Activated T-cell treated with anti-CD3 and anti-CD28 coated beads, Interleukin-2, amount 50 U/mL, for 1 hour (primary cell): ENCODE data around the gene SCN3A.

ENCODE experiments used
- DNase-seq: peaks from one replicate; pipeline ENCODE4 v3.0.0-alpha.2; 2020

Gene SCN3A

DNA sequence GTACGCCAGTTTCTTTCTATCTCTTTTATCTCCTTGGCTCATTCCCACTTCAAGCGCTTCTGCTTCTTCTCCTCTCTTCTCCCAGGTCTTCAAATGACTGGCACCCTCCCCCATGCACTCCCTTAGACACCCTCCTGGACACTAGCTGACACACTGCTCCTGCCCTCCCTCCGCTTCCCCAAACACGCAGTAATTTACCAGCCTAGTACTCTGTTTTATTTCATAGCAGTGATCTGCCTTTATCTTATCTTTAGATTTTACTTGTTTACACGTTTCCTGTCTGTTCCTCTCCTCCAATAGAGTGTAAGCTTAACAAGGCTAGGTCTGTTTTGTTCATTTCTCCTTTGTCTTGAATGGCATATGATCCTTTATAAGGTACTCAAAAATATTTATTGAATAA is 93.9 kb downstream of the SCN3A start:
- no peak for DNase-seq

DNA sequence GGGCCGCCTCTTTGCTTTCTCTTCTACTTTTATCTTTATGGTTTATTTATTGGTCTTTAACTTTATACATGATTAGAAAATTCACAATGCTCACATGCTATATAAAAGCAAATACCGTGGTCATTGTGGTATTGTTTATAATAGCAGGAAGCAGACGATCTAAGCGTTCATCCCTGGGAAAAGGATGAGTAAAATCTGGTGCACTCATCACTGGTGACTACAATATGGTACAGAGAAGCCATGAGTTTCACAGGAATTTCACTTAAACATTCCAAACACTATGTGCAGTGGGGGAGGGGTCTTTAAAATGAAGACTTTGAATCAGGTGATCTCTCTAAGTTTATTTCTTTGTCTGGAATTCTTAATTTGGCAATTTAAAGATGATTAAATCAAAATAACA is 97.9 kb downstream of the SCN3A start:
- DNase-seq, result no peak

DNA sequence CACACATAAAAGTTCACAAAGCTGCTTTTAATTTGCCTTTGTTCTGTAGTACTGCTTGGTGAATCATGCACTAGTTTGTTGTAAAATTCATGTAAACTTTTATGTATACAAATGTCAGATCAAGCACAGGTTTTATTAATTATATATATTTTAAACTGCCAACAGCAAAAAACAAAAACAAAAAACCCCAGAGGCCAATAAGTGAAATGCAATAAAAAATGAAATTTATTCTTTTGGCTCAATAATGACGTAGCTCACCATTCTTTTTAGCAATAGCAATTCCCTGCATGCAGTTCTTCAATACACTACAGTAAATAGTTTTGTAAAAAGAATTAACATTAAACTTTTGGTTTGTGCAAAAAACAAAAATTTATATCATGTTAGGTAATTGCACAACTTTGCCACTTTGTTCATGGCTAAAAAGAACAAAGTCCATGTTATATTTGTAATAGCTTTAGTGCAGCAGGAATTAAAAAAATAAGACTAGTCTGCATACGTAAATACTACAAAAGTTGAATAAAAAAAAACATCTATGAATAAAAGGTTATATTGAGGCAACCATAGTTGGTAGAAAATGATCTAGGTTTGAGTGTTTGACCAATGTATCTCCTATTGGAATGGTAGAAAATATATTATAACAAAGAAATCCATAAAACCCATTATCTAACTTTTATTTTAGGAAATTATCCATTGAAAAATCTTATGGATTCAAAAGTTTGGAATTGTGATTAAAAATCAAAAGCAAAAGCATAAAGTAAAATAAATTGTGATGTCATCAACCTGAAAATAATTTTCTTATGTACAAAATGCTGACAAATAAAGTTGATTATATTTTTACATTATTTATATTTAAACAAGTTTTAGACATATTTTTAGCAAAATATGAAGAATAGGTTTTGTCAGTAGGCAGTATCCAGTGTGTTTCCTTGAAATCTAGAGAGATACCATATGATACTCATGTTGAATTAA is 115.6 kb downstream of the SCN3A start:
- DNase-seq, result no peak

DNA sequence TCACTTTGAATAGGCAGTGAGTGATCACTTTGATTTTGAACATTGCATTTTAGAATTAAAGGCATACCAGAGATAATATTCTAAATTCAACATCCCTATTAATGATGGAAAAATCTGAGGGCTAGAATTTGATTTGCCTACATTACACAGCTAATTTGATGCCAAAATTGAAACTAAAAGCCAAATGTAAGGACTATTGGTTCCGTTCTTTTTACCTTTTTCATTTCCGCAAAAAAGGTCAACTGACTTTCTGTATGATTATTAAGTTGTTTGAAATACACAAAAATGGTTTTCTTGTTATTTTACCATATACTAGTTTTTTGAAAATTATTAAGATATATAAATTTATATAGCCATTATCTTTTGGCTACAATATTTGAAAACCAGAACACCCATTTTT is 117.5 kb downstream of the SCN3A start:
- no peak for DNase-seq

DNA sequence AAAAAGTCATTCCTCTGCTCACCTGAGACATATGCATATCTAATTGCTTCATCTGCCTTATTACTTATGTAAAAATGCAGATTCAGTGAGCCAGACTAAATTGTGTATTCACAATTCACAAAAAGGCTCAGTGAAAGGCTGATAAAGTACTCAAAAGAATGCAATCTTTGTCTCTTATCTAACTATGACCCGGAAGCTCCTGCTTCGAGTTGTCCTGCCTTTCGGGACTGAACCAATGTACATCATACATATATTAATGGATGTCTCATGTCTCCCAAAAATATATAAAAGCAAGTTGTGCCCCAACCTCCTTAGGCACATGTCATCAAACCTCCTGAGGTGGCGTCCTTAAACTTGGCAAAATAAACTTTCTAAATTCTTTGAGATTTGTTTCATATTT is 120.5 kb downstream of the SCN3A start:
- no peak for DNase-seq

DNA sequence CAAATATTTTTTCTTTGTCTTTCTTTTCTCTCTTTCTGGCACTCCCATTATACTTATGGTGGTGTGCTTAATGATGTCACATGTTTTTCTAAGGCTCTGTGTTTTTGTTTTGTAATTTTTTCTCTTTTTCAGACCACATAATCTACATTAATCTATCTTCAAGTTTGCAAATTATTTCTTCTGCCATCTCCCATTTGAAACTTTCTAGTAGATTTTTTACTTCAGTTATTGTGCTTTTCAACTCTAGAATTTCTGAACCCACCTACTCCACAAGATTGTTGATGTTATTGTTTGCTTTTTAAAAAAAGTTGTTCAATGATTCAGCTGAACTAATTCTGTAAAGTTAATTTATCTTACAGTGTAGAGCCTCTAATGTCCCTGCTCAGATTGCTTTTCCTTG is 121.4 kb downstream of the SCN3A start:
- DNase-seq, result no peak

DNA sequence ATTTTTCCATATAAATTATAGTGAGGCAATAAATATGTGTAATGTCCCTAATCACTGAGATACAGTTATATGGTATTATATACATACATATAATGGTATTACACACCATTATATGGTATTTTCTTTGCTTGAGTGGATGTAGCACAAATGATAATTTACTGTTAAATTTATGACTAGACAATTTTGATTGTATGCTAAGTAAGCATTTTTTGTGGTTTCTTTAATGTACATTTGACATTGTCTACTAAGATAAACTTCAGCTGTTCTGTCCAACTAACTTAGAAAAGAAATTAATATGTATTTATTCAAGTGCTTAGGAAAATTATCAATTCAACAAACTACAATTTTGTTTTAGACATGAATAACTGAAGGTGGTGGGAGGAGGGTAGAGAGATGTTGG is 122.6 kb downstream of the SCN3A start:
- DNase-seq, result no peak

DNA sequence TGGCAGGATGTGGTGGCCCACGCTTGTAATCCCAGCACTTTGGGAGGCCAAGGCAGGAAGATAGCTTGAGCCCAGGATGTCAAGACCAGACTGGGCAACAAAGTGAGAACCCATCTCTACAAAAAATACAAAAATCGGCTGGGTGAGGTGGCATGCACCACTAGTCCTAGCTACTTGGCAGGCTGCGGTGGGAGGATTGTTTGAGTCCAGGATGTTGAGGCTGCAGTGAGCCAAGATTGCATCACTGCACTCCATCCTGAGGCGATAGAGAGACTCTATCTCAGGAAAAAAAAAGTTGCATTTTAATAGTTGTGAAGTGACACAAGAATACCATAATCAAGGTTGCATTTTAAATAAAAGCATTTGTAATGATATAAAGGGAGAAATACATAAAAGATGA is 124.4 kb downstream of the SCN3A start:
- no peak for DNase-seq

DNA sequence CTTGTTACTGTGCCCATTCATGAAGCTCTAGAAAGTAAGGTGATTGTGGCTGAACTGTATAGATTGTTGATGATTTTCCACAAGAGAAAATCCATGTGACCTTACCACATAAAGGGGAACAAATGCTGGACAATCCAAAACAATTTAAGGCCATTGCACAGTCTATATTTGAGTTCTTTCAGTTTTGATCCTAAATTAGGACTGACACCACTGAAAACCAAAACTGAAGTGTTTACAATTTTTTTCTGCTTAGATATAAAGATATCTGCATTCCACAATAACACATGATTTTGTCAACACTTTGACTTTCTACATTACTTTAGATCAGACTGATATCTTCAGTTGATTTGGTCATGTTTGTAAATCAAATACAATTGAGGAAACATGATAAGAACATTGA is 124.9 kb downstream of the SCN3A start:
- no peak for DNase-seq

DNA sequence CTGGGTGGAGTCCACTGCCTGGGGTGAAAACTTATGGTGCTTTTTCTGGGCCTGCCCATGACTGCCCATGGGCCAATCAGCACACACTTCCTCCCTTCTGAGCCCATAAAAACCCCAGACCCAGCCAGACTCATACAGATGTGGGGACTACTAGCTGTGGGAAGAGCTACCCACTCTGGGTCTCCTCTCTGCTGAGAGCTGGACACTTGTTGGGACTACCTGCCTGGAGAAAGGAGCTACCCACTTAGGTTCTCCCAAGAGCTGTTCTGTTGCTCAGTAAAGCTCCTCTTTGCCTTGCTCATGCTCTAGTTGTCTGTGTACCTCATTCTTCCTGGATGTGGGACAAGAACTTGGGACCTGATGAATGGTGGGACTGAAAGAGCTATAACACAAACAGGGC is 129.0 kb downstream of the SCN3A start:
- DNase-seq, result no peak

DNA sequence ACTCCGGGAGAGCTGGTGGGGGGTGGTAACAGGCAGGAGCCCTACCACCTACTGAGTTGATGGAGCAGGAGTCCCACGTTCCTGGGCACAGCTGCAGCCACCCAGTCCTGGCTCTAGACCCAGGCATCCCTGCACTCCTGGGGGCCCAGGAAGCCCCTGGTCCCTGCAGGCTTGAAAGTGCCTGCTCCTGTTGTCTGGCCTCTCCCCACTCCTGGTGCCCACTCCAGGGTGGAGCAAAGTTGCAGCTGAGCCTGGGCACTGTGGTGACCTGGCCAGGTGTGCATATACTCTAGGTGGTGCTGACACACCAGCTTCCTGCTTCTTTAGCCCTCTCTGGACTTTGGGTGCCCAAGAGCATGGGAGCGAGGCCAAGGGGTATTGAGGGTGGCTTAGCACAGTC is 129.5 kb downstream of the SCN3A start:
- DNase-seq, result no peak

DNA sequence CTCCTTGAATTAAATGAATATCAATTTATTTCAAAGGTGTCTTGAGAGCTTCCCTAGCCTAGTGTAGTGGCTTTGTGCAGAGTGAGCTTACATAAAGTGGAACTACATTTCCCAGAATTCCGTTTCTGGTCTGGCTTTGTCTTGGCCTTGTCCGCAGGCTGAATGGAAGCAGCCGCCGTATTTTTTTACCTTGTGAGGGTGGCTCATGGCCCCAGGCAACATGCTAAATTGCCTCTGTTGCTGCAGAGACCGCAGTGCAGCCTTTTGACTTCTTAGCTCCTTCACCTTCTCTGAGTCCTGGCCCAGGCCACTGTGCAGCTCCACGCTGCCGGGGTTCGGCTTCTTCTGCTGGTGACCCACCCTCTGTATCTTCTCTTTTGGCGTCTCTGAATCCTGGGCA is 133.8 kb downstream of the SCN3A start:
- no peak for DNase-seq

DNA sequence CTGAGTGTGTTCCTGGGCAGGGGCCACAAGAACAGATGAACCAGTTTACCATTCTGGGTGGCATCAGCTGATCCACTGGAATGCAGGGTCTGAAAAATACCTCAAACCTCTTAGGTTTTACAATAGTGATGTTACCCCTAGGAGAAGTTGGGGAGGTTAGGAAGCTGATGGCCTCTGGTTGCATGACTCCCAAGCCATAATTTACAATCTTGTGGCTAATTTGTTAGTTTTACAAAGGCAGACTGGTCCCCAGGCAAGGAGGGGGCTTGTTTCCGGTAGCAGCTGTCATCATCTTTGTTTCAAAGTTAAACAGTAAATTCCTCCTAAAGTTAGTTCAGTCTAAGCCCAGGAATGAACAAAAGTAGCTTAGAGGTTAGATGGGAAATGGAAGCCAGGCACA is 134.7 kb downstream of the SCN3A start:
- DNase-seq, result no peak

DNA sequence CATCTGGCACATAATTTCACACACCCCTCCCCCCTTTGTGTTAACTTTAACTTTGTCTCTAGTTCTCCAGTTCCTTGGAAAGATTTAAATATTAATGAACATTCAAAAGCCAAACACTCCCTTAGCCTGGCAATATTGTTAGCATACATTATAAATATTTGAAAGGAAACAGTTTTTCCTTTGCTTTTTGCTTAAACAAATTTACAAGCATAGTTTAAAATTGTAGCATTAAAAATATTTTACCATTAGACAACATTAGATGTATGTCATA is 135.4 kb downstream of the SCN3A start:
- no peak for DNase-seq

DNA sequence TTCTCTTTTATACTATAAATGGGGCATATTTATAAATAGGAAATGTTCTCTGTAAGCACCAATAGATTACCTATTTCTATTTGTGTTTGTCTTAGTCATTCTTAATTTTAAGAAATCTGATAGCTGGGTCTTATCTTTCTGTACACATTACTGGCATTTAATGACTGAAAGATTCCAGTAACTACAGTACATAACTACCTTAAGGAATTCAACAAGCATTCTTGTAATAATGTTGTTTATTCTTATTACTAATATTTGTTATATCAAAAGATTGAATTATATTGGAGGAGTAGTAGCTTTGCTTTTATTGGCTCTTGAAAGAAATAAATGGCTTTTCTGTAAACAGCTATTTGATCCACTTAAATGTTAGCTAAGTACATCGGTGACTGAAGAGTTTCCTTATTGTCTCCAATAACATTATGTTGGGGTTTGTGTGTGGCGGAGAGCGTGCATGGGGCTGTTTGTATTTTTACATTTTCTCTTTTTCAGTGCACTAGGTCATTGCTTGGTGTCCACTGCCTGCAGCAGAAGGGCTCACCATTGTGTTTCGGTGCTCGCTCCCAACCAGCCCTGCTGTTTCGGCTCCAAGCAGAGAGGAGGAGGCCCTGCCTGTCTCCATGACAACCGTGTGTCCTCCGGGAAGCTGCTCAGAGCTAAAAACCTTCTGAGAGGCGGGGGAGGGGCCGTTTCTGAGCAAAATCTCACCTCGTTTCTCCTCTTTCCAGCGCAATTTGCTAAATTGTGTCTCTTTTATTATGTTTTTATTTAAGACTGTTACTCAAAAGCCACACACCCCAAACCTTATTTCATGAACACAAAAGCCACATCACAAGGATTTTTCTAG is 136.0 kb downstream of the SCN3A start:
- no peak for DNase-seq

DNA sequence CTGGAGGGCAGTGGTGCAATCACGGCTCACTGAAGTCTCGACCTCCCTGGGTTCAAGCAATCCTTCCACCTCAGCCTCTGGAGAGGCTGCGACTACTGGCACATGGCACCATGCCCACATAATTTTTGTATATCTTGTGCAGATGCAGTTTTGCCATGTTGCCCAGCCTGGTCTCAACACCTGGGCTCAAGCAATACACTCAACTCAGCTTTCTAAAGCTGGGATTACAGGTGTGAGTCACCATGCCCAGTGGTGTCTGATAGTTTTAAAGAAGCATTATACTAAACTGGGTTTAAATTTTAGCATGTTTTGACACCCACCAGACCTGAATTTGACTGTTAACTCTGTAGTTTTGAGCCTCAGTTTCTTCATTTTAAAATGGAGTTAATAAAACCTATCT is 139.1 kb downstream of the SCN3A start:
- no peak for DNase-seq

DNA sequence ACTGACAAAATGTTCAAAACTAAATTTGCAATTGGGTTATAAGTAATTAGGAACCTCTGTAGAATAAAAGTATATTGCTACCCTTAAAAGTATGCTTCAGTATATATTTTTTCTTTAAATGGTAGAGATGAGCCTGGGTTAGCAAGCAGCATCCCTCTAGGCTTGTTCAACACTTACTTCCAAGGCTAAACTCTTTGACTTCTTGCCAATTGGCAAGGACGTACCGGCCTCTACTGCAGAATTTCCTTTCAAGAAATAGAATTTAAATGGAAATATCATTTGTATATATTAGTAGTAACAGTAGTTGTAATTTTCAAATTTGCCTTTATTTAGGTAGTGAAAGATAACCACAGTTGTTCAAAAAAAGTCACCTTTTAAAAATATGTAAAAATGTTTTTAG is 143.4 kb downstream of the SCN3A start:
- DNase-seq, result no peak

DNA sequence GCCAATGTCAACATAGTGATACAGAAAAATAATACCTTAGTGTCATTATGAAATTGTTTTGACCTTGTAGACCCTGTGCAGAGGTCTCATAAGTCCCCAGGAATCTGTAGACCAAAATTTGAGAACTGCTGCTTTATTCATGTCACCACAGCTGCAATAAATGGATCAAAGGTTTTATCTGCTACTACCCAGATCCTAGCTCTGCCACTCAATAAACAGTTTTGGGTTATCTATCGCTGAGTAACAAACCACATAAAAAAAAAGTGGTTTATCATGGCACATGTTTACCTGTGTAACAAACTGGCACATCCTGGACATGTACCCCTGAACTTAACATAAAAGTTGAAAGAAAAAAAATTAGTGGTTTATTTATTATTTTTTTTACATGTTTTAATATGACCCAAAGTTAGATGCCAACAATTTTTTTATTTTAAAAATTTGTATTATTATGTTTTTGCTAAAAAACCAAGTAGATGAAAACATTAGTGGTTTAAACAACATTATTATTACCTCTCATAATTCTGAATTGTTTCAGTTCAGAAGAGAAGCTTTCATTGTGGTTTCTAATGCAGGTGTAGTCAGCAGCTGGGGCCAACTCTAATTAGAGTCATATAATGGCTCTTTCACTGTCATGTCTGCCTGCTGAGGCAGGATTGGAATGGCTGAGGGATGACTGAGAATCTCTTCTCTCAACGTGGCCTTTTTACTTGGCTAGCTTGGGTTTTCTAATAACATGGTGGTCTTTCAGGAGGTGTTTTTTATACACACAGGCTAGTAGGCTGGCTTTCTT is 145.2 kb downstream of the SCN3A start:
- no peak for DNase-seq

DNA sequence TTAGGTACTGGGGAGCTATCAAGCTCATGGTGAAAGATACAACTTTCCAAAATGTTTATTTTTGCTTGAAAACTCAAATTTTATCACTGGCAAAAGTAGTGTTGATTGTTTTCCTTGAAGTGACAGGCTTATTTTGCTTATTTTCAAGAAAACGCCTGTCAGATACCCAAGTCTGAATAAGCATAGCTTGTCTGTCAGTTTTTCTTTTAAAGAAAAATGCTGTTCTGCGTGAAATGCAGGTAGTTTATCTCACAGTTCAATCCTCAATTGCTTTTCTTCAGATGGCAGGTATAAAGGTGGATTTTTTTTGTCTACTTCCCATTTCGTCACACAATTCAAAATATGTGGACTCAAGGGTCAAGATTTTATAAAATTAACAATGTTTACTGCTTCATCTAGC is 145.9 kb downstream of the SCN3A start:
- DNase-seq, result no peak

DNA sequence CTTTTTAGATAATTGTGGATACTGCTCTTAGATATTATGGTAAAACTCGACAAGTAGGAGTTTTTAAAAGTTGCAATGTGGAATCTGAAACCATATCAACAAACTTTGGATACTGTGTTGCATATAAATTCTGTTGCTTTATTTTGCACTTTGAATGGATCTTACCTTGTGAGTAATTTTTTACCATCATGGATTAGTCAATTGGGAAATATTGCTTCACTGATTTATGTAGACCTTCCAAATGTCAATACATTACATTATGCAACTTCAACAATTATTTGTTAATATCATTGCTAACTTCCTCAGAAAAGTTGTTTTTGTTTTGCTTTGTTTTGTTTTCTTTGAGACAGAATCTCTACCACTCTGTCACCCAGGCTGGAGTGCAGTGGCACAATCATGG is 146.5 kb downstream of the SCN3A start:
- no peak for DNase-seq

DNA sequence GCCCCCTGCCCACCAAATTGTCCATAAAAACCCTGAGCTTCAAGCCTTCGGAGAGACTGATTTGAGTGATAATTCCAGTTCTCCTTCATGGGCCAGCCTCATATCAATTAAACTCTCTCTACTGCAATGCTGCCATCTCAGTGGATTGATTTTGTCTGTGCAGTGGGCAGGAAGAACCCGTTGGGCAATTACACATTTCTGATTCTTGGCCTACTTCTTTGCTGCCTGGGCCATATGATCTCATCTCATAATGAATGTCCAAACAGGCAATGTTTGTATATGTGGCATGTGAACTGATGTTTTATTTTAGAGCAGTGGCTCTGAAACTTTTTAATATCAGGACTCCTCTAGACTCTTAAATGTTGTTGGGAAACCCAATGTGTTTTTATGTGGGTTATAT is 147.3 kb downstream of the SCN3A start:
- no peak for DNase-seq

DNA sequence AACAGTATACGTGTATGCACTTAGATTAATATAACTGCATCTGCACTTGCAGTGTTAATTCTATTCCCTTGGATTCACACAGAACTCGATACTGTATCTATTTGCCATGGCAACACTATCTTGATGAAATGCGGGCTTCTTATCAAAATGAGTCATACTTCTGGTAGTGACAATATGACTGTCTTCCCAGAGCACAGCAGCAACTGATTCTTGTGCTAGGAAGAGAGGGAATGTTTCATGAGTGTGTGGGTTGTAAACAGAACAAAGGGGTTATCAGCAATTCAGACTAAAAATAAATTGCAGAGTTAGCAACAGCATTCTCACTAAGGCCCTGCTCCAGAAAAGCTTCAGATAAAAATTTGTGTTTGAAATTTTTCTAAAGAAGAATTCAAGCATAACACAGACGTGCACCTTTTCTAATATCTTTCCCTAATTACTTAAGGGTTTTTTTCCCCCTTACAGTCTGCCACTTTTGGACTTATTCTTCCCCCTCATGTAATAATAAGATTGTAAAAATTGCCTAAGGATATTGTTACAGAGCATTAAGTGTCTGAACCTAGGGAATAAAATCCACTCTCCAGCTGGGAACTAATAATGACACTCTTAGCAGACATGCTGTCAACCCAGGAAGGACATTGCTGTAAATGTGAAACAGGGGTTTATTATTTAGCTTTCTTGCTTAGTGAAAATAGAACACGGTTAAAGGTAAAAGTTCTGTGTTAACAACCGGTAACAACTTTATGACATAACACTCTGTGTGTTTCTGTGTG is 148.6 kb downstream of the SCN3A start:
- DNase-seq, result no peak

DNA sequence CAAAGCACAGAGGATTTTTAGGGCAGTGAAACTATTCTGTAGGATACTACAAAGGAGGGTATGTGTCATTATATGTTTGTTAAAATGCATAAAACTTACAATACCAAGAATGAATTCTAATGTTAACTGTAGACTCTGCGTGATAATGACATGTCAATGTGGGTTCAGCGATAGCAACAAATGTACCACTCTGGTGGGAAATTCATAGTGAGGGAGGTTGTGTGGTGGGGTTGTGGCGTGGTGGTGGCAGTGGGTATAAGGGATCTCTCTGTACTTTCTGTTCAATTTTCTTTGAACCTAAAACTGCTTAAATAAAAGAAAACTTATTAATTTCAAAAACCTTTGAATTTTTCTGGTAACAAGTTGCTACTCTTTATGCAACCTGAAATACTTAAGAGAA is 149.2 kb downstream of the SCN3A start:
- DNase-seq, result no peak
